Right hindlimb (tissue), 1 donor: Measurements from ENCODE around the gene NSD1.

Experiments used
- DNase-seq: peaks from one replicate; pipeline ENCODE4 v3.0.0-alpha.2; 2018

The NSD1 gene

GRCh38 chr5:177183142-177183541, 49.6 kb downstream of the NSD1 start:
- DNase-seq, result no peak

- DNase-seq, result no peak
Observed at GRCh38 chr5:177183766-177184360, 50.3 kb downstream of the NSD1 start.

- DNase-seq, result no peak
Observed at GRCh38 chr5:177185993-177186392, 52.4 kb downstream of the NSD1 start.

GRCh38 chr5:177186645-177187044, 53.1 kb downstream of the NSD1 start:
- no peak for DNase-seq

- no peak for DNase-seq
Observed at GRCh38 chr5:177188775-177189174, 55.2 kb downstream of the NSD1 start.

- DNase-seq, result no peak
Observed at GRCh38 chr5:177189416-177189815, 55.8 kb downstream of the NSD1 start.

- no peak for DNase-seq
Observed at GRCh38 chr5:177189965-177190364, 56.4 kb downstream of the NSD1 start.

- DNase-seq, result no peak
Observed at GRCh38 chr5:177194268-177194667, 60.7 kb downstream of the NSD1 start.

GRCh38 chr5:177195307-177195952, 61.9 kb downstream of the NSD1 start:
- DNase-seq, result no peak

GRCh38 chr5:177198738-177199137, 65.2 kb downstream of the NSD1 start:
- DNase-seq, result no peak

- no peak for DNase-seq
Observed at GRCh38 chr5:177204281-177204680, 70.7 kb downstream of the NSD1 start.

- DNase-seq, result no peak
Observed at GRCh38 chr5:177209610-177210009, 76.0 kb downstream of the NSD1 start.

- DNase-seq, result no peak
Observed at GRCh38 chr5:177212242-177212641, 78.7 kb downstream of the NSD1 start.

- no peak for DNase-seq
Observed at GRCh38 chr5:177220576-177220975, 87.0 kb downstream of the NSD1 start.

- DNase-seq, result no peak
Observed at GRCh38 chr5:177222269-177222668, 88.7 kb downstream of the NSD1 start.

GRCh38 chr5:177225798-177226197, 92.2 kb downstream of the NSD1 start:
- no peak for DNase-seq

GRCh38 chr5:177226860-177227259, 93.3 kb downstream of the NSD1 start:
- no peak for DNase-seq

- no peak for DNase-seq
Observed at GRCh38 chr5:177228751-177229150, 95.2 kb downstream of the NSD1 start.

- no peak for DNase-seq
Observed at GRCh38 chr5:177230660-177231059, 97.1 kb downstream of the NSD1 start.

GRCh38 chr5:177231479-177232250, 98.1 kb downstream of the NSD1 start:
- DNase-seq, result no peak

- DNase-seq, result no peak
Observed at GRCh38 chr5:177232358-177232757, 98.8 kb downstream of the NSD1 start.

GRCh38 chr5:177232761-177233160, 99.2 kb downstream of the NSD1 start:
- no peak for DNase-seq

- DNase-seq, result no peak
Observed at GRCh38 chr5:177233206-177233605, 99.6 kb downstream of the NSD1 start.

GRCh38 chr5:177233802-177234201, 100.2 kb downstream of the NSD1 start:
- no peak for DNase-seq
